MV-4-11 (cell line): Measurements from ENCODE around the gene MED17.

Experiments used
- DNase-seq: peaks from one replicate; lab custom pipeline; 2025; lab: John Stamatoyannopoulos, UW

MED17 gene

DNA sequence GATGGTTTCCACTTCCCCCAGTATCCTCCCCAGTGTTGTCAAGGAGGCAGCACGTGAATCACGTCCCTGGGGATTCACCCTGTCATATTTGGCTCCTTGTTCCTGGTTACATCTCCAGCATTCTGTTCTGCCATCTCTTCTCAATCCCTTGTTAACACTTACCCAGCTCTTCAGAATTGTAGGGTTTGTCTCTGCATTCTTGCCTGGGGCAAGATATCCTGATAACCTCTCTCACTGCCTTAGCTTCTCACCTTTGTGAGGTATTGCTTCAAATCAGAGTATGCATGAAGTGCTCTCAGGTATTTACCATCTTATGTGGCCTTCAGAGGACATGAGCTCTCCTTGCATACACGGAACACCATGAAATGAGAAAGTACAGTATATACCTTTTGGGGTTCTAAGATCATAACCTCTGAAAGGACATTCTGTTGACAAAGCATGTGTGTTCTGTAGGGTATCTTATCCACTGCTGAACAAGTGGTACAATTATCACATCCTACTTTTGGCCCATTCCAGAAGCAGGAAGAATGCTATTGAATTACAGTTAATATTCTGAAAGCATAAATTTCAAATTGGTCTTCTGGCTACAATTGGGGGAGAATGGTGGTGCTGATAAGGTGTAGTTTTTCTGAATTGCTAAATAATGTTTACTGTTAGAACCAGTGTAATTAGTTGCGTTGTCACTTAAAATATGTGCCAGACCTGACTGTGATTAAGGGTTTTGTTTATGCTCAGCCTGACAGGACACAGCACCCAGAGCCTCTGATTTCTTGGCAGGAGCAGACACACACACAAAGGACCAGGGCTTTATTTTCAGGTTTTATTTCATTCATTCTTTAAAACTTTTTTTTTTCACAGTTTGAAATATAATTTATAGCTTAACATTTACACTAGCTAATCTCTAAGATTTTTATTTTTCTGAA, 33.6 kb downstream of the MED17 start:
- no peak for DNase-seq

DNA sequence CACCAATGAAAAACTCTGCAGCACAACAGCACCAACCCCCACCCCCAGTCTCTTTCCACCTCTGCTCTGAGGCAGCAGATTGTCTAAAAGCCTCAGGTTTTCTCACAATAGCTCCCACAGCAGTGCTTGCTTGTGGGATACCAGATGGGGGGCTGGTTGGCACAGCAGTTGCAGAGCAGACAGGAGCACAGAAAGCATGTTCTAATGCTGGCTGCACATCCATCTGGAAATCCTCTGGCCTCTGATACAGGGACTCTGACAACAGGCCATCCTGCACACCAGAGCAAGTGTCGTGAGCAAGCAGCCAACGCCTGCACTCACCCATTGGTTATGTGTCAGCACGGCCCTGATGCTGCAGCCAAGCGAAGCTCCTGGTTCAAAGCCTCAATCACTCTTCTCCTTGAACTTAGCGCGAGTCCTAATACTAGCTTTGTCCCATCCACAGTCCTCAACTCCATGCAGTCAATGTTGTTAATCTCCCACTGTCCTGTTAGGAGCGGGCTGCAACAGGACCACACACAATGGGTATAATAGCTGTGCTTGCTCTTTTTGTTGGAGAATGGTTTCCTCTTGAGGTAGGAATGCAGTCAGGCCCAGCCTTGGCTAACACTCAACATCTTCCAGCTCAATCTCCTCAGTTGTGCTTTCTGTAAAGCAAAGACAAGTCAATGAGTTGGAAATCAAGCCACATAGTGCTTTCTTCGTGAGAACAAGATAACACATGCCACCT, 36.0 kb downstream of the MED17 start:
- DNase-seq, result no peak

DNA sequence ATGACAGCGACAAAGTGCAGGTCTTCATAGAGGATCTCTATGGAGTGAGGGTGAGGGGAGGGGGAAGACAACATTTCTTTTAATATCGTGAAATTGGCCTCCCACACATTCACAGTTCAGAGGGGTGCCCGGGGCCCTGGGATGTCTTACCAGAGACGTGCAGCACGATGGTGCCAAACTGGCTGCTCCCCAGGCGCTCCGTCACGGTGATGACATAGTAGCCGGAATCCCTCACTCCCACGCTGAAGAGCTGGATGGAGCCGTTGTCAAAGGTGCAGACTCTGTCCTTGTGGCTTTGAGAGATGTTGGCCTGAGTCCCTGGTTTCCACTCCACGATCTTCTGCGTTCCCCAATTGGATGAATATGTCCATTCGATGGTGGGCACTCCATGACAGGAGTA, 36.8 kb downstream of the MED17 start:
- DNase-seq, result no peak

DNA sequence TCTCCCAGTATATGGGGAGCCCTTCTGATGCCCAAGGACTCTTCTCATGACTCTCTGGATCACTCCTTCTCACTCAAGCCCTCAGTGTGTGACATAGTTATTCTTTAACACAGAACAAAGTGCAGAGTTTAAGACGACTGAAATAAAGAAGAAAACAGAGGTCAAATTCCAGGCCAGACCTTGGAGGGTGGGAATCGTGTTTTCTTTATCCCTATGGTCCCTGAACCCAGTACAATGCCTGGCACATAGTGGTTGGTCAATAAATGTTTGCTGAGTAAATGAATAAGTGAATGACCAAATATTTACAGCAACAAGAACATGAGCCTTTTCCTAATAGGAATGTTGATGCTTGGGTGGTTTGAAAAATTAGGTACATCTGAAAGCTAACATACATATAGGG, 37.5 kb downstream of the MED17 start:
- DNase-seq, result no peak

DNA sequence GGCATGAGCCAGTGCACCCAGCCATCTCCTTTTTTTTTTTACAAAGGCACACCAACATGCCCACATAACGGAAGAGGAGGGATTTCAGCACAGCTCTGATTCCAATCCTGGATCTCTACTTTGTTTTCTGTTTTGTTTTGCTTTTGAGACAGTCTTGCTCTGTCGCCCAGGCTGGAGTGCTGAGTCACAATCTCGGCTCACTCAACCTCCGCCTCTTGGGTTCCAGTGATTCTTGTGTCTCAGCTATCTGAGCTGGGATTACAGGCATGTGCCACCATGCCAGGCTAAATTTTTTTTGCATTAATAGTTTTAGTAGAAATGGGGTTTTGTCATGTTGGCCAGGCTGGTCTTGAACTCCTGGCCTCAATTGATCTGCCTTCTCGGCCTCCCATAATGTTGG, 38.3 kb downstream of the MED17 start:
- no peak for DNase-seq

DNA sequence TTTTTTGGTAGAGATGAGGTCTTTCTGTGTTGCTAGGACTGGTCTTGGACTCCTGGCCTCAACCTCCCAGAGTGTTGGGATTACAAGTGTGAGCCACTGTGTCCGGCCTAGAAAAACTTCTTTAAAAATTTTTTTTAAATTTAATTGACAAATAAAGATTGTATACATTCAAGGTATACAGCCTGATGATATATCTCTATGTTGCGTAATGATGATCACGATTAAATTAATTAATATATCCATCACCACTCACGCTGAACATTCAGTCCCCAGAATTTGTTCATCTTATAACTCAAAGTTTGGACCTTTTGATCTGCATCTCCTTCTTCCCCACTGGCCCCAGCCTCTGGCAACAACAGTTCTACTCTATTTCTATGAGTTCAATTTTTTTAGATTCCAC, 39.1 kb downstream of the MED17 start:
- no peak for DNase-seq

DNA sequence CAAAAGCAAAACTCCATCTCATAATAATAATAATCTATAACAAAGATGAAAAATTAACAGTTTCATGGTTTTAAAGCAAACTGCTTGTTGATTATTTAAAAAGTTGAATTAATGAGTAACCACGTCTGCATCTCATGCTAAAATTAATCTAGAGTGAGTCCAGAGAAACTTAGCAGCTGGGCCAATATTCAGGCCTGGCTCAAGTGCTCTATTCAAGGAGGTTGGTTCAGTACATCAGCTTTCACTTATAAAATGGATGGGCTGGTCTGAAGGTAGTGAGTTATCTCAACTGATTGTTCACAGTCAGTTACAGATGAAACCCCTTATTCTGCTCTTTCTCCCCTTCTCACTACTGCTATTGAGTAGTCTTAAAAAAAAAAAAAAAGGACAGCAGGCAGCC, 43.3 kb downstream of the MED17 start:
- DNase-seq, result no peak

DNA sequence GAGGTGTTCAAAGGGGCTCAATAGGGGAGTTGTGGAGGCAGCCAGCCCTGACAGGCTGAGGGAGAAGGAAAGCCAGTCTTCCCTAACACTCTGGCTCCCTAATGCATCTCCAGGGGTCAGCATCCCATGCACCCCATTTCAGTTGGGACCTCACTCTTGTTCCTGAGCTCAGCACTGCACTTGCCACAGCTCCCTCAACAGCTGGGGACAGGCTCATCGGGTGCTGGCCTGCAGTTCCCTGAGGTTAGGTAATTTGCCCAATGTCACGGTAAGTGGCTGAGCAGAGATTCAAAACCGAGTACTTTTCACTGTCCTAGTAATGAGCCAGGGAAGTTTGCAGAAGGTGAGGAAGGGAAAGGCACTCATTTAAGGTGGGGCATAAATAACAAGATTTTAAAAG, 45.5 kb downstream of the MED17 start:
- DNase-seq, result no peak

DNA sequence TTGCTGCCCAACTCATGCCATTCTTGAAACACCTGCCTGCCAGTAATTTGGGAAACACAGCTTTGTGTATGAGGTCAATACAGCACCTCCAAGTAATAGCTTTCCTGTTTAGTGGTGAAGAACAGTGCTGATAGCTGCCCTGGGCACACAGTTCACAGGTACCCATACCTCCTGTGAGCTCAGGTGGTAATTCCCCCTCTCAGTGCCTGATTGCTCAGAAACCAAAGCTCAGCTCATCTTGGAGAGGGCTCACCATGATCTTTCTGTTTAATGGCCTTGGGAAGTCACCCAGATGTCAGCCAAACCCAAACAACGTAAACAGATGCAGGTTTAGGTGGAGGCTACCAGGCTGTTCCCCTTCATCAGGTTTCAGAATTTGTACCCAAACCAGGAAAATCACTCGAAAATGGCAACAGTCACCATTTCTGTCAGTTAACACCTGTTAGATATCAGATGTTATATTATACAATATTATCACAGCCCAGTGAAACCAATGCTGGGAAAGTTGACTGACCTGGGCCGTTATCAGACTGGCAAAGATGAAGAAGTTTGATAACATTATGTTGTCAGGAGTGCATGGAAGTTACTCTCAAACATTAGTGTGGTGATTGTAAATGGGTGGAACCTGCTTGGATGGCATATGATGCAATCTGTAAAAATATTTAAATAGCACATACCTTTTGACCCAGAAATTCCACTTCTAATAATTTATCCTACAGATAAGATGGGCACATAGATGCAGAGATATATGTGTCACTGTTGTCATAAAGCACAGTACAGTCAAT, 47.5 kb downstream of the MED17 start:
- no peak for DNase-seq

DNA sequence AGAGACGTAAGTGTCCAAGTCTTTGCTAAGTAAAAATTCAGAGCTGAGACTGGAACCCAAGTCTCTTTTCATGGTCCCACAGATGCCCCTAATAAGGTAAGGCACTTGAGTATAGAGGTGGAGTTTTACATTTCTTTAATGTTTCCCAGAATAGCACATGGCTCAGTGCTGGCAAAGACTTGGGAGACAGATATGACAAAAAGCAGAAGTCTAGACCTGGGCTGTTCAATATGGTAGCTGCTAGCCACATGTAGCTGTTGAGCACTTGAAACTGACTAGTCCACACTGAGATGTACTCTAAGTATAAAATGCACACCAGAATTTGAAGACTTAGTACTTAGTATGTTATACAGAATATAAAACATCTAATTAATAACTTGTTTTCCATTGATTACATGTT, 48.7 kb downstream of the MED17 start:
- no peak for DNase-seq

DNA sequence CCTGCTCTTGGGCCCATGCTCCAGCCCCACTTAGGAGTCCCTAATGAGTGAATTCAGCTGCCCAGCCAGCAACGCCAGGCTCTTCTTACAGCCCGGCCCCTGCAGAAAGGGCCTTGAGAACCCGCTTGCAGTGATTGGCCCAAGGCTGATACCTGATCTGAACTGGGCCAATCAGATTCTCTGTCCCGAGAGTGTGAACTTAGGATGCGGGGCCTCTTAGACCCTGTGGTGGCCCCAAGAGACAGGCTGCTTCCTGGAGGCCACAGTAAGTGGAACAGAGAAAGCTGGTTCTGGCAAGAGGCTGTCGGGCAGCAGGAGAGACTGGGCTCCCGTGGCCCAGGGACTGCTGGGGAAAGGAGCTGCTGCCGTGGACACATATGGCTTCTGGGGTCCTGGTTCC, 54.9 kb downstream of the MED17 start:
- DNase-seq, result no peak

DNA sequence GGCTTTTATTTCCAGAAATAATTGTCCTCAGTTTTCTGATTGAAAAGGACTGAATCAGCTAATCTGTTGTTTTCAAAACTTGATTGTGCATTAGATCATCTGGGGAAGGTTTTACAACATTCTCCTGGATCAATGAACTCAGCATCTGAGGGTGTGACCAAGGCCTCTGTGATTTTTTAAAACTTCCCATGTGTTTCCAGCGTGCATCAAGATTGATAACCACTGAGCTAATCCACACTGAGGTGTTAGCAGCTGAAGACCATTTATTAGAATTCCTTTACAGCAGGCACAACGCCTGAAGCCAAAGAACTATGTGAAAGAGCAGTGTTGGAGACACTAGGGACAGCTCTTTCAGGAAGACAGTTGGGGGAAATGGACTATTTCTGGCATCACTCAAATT, 56.1 kb downstream of the MED17 start:
- no peak for DNase-seq

DNA sequence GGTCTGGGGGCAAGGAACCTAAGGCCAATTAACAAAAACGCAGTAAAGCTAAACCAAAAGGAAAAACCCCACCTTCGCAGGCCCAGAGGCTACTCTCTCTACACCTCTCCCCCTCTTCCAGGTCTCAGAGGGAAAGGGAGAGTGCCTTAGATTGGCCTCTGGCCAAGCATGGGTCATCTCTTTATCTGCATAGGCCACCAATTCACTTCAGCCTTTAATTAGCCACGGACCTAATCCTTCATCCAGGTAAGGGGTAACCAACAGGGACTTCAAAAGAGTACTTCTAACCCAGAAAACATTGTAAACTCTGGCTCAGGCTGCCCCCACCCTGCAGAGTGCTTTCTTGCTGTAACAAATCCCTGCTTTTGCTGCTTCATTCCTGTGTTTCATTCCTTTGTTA, 56.9 kb downstream of the MED17 start:
- DNase-seq, result no peak

DNA sequence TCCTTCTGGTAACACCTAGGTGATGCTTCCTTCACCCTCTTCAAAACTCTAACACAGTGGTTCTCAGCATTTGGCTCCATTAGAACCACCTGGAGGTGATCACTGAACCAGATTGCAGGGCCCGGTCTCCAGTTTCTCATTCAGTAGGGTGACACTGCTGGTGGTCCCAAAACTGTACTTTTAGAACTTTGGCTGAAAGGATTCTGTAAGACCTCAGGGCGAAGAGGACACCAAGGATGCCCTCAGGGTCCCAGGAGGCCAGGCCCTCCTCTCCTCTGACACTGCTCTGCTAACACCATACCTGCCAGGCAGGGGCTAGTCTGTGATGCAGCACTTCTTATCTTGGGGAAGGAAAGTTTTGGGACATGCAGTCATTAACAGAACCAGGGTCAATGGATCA, 57.4 kb downstream of the MED17 start:
- no peak for DNase-seq

DNA sequence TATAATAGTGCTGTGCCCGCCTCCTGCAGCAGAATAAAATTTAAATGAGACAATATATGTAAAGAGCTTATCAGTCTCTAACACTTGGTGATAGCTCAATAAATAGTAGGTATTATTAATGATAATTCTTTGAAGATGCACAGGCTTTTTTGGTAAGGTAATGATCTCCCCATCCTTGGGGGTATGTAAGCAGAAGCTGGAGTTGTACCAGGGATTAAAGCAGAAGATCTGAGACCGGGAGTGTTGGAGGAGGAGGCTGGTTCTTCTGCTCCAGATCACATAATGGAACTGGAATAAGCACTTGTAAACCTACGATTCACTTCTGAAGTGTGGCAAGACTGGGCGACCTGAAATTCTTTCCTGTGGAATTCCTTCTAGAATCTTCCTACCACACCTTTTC, 58.0 kb downstream of the MED17 start:
- DNase-seq, result no peak

DNA sequence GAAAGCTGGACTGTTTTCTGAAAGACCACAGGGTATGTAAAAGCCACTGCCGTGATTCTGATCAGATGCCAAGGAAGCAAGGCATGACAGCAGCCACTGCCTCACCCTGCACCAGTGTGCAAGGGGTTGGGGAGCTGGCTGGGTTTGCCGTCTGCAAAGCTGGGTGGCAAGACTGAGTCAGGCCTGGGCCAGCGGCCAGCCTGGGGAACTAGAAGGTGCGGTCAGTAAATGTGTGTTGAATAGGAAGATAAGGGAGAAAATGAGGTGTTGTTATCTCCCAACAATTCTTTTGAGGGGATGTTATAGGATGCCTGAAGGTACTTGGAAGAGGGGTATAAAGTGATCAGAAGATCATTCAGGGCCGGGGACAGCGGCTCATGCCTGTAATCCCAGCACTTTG, 58.4 kb downstream of the MED17 start:
- no peak for DNase-seq

DNA sequence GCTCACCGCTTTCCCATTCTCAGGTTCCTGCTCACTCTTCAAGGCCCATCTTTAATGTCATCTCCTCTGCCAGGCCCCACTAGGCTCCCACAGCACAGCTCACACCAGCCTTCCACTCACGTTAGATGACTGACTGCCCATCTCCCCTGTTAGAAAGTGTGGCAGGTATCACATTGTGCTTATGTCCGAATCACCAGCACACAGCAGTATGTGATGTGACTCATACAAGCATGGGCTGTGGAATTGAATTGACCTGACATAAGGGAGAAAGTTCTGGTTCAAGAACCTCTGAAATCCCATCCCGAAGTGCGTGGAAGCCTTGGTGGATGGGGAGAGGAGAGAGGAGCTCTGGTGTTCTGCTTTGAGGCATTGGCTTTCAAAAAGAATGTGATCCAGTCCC, 59.8 kb downstream of the MED17 start:
- DNase-seq, result no peak

DNA sequence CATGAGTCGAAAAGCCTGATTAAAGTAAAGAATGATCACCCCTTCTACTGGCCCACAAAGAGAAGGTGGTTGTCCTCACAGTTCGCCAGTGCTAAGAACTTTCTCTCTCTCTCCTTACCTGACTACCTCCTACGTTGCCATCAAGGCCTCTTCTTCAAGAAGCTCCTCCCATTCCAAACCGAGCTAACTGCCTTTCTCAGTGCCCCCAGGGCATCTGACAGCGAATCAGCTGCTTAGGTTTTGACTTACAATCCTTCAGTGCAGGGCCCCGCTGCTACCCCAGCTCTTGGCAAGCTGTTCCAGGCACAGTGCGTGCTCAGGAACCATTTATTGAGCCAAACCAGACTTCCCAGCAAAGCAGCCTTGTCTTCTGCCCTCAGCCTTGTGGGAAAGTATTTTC, 60.5 kb downstream of the MED17 start:
- DNase-seq, result no peak

DNA sequence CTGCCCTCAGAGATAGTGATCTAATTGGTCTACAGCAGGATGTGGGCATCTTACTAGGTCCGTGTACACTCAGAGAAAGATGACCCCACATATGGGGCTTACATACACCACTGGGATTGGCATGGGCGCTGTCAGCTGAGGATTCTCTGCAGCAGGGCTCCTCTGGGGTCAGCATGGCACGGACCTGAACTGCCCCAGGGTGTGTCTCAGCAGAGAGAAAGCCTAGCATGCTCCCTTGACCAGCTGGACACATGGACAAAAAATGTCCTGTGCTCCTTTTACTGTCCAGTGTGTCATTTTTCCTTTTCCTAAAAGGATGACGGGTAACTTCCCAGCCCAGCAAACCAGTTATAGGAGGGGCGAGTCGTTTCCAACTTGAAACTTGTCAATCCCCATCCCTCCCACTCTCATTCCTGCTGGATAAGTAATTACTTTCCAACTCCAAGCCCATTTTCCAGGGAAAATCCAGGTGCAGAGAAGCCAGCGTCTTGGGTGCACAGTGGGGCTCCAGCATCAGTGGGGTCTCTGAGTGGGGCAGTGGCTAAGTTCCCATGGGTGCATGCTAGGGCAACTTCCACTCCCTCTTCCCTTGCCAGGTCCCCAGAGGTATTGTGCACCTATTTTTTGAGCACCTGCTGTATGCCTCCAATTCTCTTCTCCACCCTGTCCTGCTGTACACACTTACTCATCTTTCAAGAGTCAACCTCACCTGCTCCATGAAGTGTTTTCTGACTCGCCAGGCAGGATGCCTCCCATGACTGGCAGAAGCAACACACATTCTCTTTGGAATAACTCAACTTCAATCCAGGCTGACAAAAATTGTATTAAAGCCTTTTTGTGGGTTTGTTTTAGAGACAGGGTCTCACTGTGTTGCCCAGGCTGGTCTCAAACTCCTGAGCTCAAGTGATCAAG, 61.4 kb downstream of the MED17 start:
- DNase-seq, result no peak

DNA sequence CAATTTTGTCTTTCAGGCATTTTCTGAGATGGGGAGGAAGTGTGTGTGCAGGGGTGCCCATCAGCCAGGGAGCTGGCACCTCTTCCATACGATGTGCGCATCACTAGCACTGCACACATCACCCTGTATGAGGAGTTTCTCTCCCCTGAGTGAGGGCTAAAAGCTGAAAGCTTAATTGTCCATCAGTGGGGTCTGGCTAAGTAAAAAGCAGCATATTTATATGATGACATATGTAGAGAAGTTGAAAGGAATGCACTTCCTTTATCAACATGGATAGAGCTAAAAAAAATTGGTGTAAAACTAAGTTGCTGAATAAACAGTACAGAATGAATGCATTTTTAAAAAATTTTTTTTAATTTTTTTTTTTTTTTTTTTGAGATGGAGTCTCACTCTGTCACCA, 62.3 kb downstream of the MED17 start:
- no peak for DNase-seq

DNA sequence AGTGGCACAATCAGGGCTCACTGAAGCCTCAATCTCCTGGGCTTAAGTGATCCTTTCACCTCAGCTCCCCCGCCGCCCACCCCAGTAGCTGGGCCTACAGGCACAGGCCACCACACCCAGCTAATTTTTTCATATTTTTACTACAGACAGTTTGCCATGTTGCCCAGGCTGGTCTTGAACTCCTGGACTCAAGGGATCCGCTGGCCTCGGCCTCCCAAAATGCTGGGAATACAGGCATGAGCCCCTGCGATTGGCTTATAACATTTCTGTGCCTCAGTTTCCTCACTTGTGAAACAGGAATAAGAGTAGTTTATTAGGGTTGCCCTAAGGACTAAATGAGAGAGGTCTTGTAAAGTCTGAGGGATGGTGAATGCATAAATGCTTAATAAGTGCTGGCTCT, 65.1 kb downstream of the MED17 start:
- DNase-seq, result no peak
